Occipital lobe (tissue), 2 donors: ENCODE results near the gene PTPRG. TPM values are rescaled to one million over a fixed set of nuclear protein-coding genes. Genes with fewer than 3 reads are reported as not detected.

Source experiments
- DNase-seq: peaks from one replicate; lab custom pipeline; 2025; lab: John Stamatoyannopoulos, UW
- total RNA-seq: library from RNA; depleted of rRNA; stranded (reverse); fragments of >200 nt; gene quantifications from one replicate; pipeline ENCODE4 v1.2.3, GENCODE V29; 2014

Gene PTPRG
- total RNA-seq, 1 donor from 2014 or later: 81.4 TPM

- DNase-seq: no peak
Measured at GRCh38 chr3:61617041-61617440, 55.7 kb downstream of the PTPRG start.

GRCh38 chr3:61617651-61618050, 56.3 kb downstream of the PTPRG start:
- no peak for DNase-seq

GRCh38 chr3:61618231-61618630, 56.9 kb downstream of the PTPRG start:
- DNase-seq: no peak

- DNase-seq: no peak
Measured at GRCh38 chr3:61618871-61619270, 57.5 kb downstream of the PTPRG start.

GRCh38 chr3:61620073-61620472, 58.7 kb downstream of the PTPRG start:
- DNase-seq: no peak

GRCh38 chr3:61624300-61624699, 62.9 kb downstream of the PTPRG start:
- no peak for DNase-seq

GRCh38 chr3:61625429-61625828, 64.1 kb downstream of the PTPRG start:
- no peak for DNase-seq

GRCh38 chr3:61626484-61626883, 65.1 kb downstream of the PTPRG start:
- DNase-seq: no peak

GRCh38 chr3:61627768-61628185, 66.4 kb downstream of the PTPRG start:
- no peak for DNase-seq

GRCh38 chr3:61628636-61629035, 67.3 kb downstream of the PTPRG start:
- DNase-seq: no peak

GRCh38 chr3:61629442-61629841, 68.1 kb downstream of the PTPRG start:
- no peak for DNase-seq

- no peak for DNase-seq
Measured at GRCh38 chr3:61631108-61631769, 69.9 kb downstream of the PTPRG start.

- no peak for DNase-seq
Measured at GRCh38 chr3:61632568-61633175, 71.3 kb downstream of the PTPRG start.

GRCh38 chr3:61634678-61635077, 73.3 kb downstream of the PTPRG start:
- DNase-seq: no peak

GRCh38 chr3:61637088-61638051, 76.0 kb downstream of the PTPRG start:
- no peak for DNase-seq

- no peak for DNase-seq
Measured at GRCh38 chr3:61638741-61639140, 77.4 kb downstream of the PTPRG start.

- DNase-seq: no peak
Measured at GRCh38 chr3:61639991-61640390, 78.6 kb downstream of the PTPRG start.

- no peak for DNase-seq
Measured at GRCh38 chr3:61645148-61645547, 83.8 kb downstream of the PTPRG start.

GRCh38 chr3:61646360-61646759, 85.0 kb downstream of the PTPRG start:
- no peak for DNase-seq

GRCh38 chr3:61646851-61647525, 85.6 kb downstream of the PTPRG start:
- no peak for DNase-seq

- no peak for DNase-seq
Measured at GRCh38 chr3:61648481-61648880, 87.1 kb downstream of the PTPRG start.
